ENCODE measurements around the gene CREG1.
"Not testable (repeated sequence)": the region's sequence is repeated elsewhere in the genome, so short reads cannot be mapped to it uniquely, and the experiment has no call there.

CREG1 gene

DNA sequence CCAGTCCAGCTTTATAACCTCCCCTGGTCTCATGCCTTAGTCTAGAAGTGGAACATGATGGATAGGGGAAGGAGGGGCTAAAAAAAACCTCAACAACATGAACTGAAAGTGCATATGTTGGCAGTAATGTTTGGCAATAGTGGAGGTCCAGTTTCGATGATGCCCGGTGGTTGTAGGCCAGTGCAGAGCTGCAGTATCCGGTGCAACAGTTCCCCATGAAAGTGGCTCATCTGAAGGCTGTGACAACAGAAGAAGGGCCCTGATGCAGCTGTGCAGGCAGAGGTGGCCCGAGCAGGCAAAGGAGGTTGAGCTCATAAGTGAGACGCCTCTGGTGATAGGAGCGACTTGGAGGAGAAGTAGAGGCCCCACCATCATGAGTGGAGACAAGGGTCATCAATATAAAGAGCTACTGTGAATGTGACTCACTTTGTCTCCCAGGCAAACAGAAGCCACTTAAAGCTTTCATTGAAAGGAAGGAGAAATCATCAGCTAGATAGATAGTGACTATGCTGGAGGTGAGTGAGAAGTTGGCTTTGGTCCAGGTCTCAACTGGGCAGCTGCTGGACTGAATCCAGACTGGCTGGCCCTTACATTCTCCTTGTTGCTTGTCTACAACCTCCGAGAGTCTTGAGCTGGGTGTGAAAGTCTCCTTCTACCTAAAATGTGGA lies 10.2 kb upstream of the CREG1 start:
- DNase-seq: peak; percentile 53

DNA sequence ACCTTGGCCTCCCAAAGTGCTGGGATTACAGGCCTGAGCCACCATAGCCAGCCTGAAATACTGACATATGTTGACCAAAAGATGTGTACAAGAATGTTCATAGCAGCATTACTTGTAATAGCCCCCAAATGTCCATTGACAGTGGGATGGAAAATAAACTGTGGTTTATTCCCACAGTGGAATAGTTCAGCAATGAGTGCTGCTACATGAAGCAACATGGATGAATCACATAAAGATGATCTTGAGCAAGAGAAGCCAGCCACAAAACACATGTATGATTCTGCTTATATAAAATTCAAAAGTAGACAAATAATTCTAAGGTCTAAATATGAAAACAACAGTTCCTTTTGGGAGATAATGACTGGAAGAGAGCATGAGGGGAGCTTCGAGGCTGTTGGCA lies 9.1 kb upstream of the CREG1 start:
- no peak for DNase-seq

DNA sequence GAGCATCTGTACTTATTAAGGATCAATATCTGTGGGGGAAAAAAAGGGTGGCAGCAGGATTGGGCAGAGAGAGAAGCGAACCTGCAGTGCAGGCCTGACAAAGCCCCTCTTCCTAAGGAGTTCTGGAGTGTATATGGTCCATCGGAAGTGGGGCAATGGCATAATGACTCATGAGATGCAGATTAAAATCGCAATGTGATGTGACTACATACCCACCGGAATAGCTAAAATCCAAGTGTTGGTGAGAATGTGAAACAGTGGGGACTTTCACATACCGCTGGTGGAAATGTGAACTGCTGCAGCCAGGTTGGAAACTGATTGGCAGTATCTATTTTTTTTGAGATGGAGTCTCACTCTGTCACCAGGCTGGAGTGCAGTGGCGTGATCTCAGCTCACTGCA lies 8.2 kb upstream of the CREG1 start:
- no peak for DNase-seq

DNA sequence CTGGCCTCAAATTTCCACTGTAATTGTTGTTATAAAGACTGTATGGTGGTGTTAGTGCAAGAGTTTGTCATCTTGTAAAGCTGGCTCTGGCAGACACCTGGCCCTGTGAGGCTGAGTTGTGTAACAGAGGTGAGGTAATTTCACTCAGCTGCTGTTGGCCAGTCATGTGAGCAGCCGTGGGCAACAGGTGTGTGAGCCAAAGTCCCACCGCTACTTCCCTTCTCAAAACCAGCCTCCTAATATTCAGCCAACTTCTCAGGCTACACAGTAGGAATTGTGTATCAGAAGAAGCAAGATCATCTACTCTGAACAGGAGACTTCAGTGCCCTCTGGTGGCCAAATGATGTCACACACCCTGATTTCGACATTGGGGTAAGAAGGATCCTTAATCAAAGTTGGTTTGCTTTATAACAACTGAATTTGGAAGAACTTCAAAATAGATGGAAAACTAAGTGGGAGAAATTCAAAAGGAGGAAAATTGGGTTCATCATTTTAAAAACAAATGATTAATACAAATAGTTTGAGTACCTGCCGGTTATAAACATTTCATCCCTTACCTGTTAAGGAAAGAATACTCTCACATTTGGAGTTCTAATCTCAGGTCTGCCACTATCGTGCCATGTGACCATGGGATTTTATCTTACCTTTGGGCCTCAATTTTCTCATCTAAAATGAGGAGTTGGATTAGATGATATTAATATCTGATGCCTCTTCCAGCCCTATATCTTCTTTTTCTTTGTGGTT lies 2.6 kb upstream of the CREG1 start:
- DNase-seq: peak; percentile 61

DNA sequence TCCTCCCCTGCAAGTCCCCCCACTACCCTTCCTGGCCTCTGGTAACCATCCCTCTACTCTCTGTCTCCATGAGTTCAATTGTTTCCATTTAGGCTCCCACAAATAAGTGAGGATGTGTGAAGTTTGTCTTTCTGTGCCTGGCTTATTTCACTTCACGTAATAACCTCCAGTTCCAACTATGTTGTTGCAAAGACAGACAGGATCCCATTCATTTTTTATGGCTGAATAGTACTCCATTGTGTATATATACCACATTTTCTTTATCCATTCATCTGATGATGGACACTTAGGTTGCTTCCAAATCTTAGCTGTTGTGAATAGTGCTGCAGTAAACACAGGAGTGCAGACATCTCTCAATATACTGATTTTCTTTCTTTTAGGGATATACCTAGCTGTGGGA lies 1.5 kb upstream of the CREG1 start:
- DNase-seq: not testable (repeated sequence)

DNA sequence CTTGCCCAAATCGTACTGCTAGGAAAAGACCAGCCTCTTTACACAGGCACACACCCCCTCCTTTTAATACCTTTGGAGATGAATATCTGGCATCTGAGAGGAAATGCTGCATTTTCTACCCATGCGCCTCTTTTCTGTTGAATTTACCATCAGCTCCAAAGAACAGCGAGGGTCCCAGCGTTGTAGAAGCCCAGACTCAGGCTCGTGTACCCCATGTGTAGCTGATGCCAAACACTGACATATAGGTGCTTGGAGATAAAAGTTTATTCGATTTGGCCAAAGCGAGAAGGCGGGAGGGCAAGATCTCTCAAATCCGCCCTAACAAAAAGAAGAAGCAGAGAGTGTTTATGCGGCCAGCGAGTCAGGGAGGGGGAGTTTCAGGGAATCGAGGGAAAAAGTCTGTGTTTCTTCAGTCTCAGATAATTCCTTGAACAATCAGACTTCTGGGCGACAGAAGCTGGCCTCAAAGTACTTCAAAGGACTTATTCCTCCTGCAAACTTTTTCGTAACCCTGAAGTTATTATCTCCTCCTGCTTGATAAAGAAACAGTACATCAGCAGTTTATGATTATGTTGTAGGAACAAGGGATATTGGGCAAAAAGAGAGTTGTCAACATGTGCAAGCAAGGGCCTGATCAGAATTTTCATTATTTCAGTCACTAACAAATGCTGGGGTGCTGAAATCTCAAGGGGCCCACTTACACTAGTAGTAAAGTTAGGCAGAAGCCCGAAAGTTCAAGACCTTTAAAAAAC lies 642 bp upstream of the CREG1 start:
- DNase-seq: no peak

DNA sequence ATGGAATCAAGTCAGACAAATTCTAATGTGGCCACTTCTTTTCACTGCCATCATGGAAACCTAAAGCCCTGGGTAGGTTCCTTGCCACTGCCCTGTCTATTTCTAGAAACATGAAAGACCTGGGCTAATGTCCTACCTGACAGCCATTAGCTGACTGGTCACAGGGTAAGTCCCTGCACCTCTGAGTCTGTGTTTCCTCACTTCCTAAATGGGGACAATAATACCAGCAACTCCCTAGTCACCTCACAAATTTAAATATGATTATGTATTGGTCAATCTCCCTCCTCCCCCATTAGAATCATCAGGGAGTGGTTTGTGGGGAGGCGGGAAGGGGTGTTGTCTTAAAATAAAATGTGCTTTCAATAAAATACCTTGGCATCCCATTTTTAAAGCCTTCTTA lies 2.2 kb downstream of the CREG1 start:
- no peak for DNase-seq

DNA sequence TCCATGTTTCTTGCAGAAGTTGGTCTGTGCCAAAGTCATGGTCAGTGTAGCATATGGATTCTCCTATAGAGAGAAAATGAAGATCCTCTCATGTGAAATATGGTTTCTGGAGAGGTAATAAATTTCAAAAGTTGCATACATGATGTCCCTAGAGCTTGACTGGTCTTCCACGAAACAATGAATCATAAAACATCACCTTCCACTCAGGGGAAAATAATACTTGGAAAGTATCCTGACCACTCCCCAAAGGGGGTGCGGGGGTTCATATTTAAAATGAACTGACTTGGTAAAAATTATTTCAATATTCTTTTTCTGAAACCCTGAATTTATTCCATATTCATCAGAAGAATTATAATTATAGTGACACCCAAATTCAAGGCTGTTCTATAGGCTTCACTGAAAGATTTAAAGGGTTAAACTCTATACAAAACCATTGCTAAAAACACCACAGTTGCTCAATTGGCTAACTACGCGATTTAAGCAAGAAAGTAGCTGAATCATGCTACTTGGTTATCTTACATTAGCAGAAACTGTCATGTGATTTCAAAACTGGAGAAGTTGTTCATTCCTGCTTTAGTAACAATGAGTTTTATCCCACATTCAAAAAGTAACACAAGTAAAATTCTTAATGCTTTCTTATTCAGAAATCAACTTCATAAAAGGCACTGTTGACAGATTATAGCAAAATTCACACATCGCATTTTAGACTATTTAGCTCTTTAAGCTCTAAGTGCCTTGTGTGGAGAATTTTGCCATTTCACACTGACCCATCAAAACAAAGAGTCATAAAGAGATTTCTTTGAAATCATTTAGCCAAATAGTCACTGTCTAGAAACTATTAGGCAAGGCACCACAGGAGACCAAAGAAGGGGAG lies 5.3 kb downstream of the CREG1 start:
- no peak for DNase-seq

DNA sequence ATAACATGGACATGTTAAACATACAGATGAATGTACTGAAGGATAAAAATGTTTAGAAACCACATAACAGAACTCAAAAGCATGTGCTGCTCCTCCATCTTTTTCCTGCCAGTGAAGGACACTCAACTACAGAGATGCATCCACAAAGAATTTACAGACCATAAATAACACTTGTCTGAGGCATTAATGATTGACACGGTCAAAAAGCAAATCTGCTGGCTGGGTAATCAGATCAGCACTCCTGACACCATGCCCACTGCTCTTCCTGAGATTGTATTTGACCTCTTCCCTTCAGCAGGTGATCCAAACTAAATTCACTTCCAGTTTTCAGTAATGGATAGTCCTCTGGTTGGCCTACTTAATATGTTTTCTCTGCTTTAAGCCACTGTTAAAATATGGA lies 6.6 kb downstream of the CREG1 start:
- no peak for DNase-seq

DNA sequence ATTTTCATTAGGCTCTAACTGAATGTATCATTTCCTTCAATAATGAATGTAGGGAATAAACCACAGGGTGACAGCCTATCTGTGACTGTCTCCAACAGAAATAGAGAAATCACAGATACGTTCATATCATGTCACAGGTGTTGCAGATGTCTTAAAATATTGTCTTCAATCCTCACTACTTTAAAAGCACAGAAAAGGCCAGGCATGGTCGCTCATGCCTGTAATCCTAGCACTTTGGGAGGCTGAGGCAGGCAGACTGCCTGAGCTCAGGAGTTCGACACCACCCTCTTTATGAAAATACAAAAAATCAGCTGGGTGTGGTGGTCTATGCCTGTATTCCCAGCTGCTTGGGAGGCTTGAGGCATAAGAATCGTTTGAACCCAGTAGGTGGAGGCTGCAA lies 8.2 kb downstream of the CREG1 start:
- DNase-seq: no peak

DNA sequence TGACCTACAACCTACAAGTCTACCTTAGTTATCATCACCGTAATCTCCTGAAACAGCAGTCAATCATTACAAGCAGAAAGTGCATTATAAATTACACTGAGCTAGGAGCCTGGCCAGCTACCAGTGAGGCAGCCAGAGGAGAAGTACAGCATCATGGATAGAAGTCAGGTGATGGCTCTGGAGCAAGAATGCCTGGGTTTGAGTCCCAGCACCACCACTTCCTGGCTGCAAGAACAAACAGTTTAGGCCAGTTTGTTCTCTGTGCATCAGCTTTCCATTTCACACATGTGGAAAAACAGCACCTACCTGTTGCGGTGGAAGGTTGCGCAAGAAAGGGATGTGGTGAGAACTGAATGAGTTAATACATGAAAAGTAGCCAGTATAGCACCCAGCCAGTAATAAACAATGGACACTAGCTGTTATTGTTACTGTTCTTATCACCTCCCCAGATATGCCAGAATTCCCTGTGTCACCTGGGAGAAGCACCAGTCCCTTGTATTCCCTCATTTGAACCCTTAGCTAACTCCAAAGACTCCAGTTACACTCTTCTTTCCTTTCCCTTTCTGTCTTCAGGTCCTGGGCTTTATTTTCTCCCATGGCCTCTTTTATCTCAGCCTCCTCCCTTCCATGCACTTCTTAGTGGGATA lies 9.0 kb downstream of the CREG1 start:
- no peak for DNase-seq

DNA sequence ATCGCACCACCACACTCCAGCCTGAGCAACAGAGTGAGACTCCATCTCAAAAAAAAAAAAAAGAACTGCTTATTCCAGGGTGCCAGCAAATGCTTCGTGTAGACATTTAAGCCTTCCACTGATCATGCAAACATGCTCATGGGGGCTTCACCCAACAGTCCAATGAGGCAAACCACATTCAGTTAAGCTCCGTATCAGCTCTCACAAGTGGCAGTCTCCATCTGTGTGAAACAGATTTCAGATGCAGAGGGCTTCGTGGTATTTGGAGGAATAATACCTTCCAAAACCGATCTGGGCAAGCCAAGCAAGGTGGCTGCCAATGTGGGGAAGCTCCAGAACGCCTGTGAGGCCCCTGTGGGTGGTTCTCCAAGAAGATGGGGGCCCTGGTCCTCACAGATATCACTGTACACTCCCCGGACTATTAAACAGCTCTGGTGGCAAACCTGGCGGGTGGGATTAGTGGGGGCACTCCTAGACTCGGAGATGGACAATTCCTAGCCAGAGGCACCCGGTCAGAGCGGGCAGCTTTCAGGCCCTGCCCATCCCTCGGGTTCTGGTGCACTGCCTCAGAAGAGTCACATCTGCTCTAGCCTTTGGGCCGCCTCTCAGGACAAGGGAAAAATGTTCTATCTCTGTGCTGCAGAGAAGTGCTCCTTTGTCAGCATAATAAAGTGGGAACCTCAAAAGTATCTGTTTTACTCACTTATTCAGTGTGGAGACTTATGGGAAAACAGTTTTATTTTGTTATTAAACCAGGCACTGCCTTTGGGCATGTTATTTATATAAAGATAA lies 10.2 kb downstream of the CREG1 start:
- no peak for DNase-seq

DNA sequence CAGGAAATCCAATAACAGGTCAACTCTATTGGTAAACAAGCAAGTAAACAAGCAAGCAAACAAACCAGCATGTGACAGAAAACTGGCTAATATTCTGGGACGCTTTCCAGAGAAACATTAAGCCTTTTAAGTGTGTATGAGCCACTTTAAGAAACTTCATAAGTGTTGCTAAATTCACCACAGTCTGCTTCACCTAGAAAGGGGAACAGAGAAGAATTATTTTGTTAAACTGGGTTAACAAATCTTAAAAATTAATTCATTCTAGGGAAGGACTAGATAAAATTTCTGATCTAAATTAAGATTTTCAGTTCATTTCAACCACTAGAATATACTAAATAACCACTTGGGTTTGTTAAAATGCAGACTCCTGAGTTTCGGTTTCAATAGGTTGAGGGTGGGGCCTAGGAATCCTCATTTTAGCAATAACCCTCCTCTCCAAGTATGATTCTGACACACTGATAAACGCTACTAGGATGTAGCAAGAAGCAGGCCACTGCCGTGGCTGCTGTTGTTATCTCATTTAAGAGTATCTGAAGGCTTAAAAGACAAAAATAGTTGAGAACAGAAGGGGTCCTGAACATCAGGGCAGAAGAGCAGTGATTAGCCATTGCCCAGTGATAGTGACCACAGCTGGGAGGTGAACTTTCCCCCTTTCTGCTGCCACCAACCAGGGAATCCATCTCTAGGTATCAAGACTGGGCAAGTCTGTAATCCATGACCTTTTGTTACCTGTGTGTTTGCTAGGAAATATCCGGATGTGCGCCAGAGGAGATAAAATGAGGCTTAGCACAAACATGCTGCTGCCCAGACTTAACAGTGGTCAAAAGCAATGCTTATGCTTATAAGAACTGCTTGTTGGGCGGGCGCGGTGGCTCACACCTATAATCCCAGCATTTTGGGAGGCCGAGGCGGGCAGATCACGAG lies 11.2 kb downstream of the CREG1 start:
- DNase-seq: no peak

DNA sequence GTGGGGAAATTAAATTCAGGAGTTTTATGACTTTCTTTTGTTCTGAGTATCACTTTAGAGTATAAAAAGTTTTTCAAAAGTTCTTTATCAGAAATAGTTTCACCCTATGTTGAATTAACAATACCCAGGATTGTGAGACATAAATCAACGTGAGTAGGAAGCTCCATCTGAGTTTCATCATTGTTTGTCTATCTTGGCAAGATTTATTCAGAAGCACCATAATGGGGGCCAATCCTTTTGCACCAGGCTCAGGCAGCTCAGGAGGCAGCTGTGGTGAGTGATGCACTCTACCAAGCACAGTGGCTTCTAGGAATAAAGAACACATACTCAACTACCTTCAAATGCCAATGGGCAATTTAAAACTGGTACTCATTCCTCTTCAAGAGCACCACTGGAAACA lies 12.0 kb downstream of the CREG1 start:
- no peak for DNase-seq

DNA sequence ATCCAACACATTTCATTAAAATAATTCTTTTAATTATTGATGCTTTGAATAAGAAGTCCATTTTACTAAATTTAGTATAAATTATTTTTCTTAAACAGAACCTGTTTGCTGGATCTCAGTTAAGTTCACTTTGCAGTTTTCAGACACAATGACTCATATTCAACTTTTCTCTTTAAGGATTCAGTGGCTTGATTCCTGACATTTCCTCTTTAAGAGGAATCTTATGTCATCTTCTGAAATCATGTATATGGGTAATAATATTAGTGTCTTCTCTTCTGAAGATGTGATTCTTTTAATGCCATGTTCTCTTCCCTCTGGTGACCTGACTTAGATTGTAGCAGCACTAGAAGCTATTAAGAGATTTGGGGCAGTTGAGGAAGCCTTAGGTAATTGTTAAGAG lies 12.6 kb downstream of the CREG1 start:
- DNase-seq: no peak

DNA sequence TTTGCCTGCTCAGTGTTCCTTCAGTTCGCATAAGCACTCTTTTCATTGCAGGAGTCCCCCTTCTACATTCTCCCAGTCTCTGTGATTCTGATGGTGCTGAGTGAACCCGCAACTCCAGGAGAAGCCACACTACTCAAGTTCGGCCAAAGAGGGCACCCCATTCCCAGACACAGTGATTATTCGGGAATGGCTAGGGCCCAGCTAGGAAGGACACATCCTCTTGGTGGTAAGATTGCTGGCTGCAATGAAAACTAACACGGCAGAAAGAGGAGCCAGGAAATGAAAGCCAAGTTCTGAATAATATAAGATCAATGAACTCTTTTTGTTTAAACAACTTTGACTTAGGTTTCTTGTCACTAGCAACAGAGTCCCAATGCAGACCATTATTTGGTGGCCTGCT lies 14.9 kb downstream of the CREG1 start:
- no peak for DNase-seq

DNA sequence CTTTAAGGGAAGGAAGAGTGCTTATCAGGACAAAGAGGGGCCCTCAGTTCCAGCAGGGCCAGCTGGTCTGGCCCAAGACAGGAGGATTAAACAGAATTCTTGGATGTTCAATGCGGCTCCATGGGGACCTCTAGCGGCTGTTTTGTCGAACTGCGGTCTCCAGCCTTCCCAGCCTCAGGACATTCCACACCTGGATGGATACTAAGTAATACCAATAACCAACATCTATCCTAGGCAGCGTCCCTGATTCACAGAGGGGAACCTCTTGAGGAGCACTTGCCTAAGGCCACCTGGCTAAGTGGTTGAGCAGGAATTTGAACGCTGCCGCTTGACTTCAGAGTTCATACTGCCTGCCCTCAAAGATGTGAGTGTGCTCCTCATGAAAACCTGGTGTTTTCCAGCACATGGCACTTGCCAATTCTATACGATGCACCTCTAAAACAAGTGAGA lies 19.7 kb downstream of the CREG1 start:
- peak; percentile 56 for DNase-seq

DNA sequence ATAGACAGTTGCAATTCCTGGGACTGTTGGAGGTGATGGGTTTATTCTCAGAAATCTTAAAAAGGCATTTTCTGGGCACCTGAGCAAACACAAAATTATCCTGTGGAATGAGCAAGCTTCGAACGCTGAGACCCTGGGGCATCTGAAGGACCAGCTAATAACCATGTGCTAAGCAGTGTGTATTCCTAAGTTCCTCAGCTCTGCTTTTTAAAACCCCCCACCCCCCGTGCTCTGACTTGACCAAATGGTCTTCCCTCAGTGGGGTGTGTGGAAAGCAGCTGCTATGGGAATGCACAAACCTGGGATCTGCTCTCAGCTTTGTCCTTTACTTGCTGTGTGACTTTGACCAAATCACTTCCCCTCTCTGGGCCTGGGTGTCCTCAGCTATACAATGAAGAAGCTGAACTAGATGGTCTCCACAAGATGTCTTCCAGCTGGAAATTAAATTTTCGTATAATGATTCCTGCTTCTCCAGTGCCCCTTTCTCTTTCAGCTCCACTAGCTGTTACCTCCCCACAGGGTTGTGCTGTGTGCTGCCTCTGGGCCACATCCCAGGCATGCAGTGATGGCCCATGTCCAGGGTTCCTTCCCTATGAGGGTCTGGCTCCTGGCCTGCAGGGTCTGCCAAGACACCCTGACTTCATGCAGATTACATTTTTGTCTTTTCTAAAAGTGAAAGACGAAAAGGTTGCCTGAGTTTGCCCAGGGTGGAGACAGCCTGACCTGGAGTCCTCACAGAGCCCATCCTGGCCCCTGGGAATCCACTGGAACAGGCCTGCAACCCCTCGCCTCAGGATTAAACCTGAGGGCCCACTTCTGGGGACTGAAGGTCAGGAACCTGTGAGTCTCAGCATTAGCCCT lies 20.4 kb downstream of the CREG1 start:
- DNase-seq: no peak

DNA sequence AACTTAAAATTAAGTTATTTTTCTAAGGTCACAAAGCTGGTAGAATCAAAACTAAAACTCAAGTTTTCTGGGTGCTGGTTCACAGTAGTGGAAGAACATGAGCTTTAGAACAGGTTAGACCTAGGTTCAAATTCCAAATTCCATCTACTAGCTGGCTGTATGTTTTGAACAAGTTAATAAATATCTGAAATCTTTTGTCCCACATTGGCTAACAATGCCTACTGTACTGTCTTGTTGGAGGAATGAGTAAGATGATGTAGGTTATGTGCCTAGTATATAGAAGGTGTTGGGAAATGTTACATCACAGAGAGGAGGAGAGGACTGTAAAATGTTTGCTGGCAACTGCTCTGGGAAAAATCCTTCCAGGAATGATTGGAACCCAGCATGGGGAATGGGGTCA lies 21.2 kb downstream of the CREG1 start:
- DNase-seq: no peak

Measured in NCI-H146 (cell line).